ENCODE results near the gene HUS1. TPM values are rescaled to one million over a fixed set of nuclear protein-coding genes. Genes with fewer than 3 reads are reported as not detected.
A peak's percentile ranks its signal among the peaks of the same experiment; 100 is the strongest.

Gene HUS1
- total and polyA plus RNA-seq, 2 of the 4 experiments (the other 2 are of a cell fraction) = 16.2 to 18.3 TPM

GRCh38 chr7:47945261-47946015, 34.0 kb downstream of the HUS1 start:
- Histone ChIP-seq H3K36me3 (ENCODE audit: control insufficient read depth, insufficient read depth, low read length) (no peaks in the 10 kb centered on the region), H2BK15ac (ENCODE audit: low read depth, low read length) (no peak overlapping the region), H3K4me1 (ENCODE audit: control insufficient read depth, insufficient read depth, low read length) (peaks cover 14% of the 10 kb centered on the region), H3K56ac (ENCODE audit: extremely low read depth, insufficient read depth, low read length) (no peak overlapping the region), H3K18ac (ENCODE audit: low read depth, low read length) (no peak overlapping the region), H2BK120ac (ENCODE audit: low read depth, low read length) (no peak overlapping the region), H3K4me3 (ENCODE audit: insufficient read depth, low read depth, low read length) (no peak overlapping the region), H2AK9ac (replicated peaks; ENCODE audit: low read depth, low read length, poor library complexity) (no peak overlapping the region), H3K9me1 (ENCODE audit: insufficient read depth, low read length) (peaks cover 17% of the 10 kb centered on the region), H4K5ac (ENCODE audit: low read depth, low read length) (no peak overlapping the region), H4K91ac (ENCODE audit: insufficient read depth, low read depth, low read length) (no peak overlapping the region; the same call in 1 of the 2 replicates), H3K79me1 (ENCODE audit: low read depth in 1 of 2, low read length in 2 of 2) (peaks cover 0 to 2% of the 10 kb centered on the region in 2 experiments; a peak in 1 of 4 replicates), H4K20me1 (ENCODE audit: insufficient read depth, low read length) (no peaks in the 10 kb centered on the region), H2BK20ac (ENCODE audit: low read depth, low read length) (no peak overlapping the region), H3K9ac (ENCODE audit: low read depth, low read length) (no peak overlapping the region), H3K27ac (ENCODE audit: insufficient read depth, low read length) (no peak overlapping the region), H4K8ac (ENCODE audit: low read depth in 2 of 2, low read length in 2 of 2) (no peak overlapping the region), H3K4me2 (ENCODE audit: low read depth, low read length) (no peak overlapping the region), H3K4ac (ENCODE audit: low read depth, low read length) (no peak overlapping the region), H3K23ac (ENCODE audit: low read depth, low read length) (no peak overlapping the region), H3K9me3 (ENCODE audit: control insufficient read depth, insufficient read depth, low read length) (no peaks in the 10 kb centered on the region), H3K27me3 (ENCODE audit: control insufficient read depth, insufficient read depth, low read length) (no peaks in the 10 kb centered on the region), H2AFZ (replicated peaks; ENCODE audit: low read length, poor library complexity) (no peak overlapping the region), H3K14ac (replicated peaks; ENCODE audit: low read depth, low read length) (no peak overlapping the region), H2BK5ac (ENCODE audit: low read depth, low read length, poor library complexity, severe bottlenecking) (no peak overlapping the region), H2AK5ac (ENCODE audit: low read depth, low read length) (no peak overlapping the region; the same call in 1 of the 2 replicates)
- intact Hi-C loops (cut with micrococcal nuclease) = loop anchor here (1.0 to 10.0 kb wide), 5 partner anchors 23 to 681 kb away; partner anchors contain the start of gene TNS3
- BruUV-seq (replicated peaks) = no TSS peak
- dilution Hi-C loops (cut with HindIII; ENCODE audit: low sequenced_read_pairs, unreplicated experiment) = no loop called here
- ATAC-seq (ENCODE audit: low read depth) (peak; percentile 22; the same call in 1 of the 2 replicates), DNase-seq (peak; percentile 62)
- in situ Hi-C loops (cut with MboI; ENCODE audit: low sequenced_read_pairs) = loop anchor here (10.0 kb wide), 2 partner anchors 511 to 681 kb away; no protein-coding TSS in a partner anchor
- peak; percentile 82 for TF ChIP-seq CTCF (conservative IDR thresholded peaks at IDR 0.05; ENCODE audit: low read depth, low read length)
- TF ChIP-seq RAD21 (IDR thresholded peaks at IDR 0.05; ENCODE audit: low read length) = peak; percentile 72
- TF ChIP-seq SMC3 (IDR thresholded peaks at IDR 0.05; ENCODE audit: low read depth, low read length) = peak; percentile 74
- TF ChIP-seq MAFK (IDR thresholded peaks at IDR 0.05; ENCODE audit: low read depth, low read length) = no peak
- ChIA-PET CTCF (interaction anchor here (0.5 to 2.8 kb wide), 17 partner anchors 9 to 212 kb away, joined by 3 to 13 read pairs (median 5); no protein-coding TSS in a partner anchor), POLR2A (ENCODE audit: unreplicated experiment) (no interaction called here)
- no CpG with 5 or more reads among the region's 8 CpGs for WGBS, 2 experiments (ENCODE audit: extremely low coverage in 2 of 2, insufficient read length in 1 of 2)
